DMS53 (cell line): Measurements from ENCODE around the gene PSME2.

Experiments
- DNase-seq: peaks from one replicate; lab custom pipeline; 2025; lab: John Stamatoyannopoulos, UW

The PSME2 gene

GRCh38 chr14:24093901-24094840 lies 52.2 kb downstream of the PSME2 start, which contains the start of gene PCK2:
TSS of gene PCK2 (plus strand) at chr14:24094311. CDS start at chr14:24094406, 95 bp downstream.
- peak; percentile 88 for DNase-seq
